HG03469 (cell line): ENCODE results near the gene FAM193B.
A peak's percentile ranks its signal among the peaks of the same experiment; 100 is the strongest.

Experiments used
- ATAC-seq: cut with Tn5 transposase; IDR thresholded peaks from one replicate; pipeline ENCODE4 v1.9.1; 2021; ENCODE audit warnings: mild to moderate bottlenecking, moderate library complexity, moderate number of reproducible peaks; ENCODE audit not compliant: unreplicated experiment

FAM193B gene

GRCh38 chr5:177501874-177502678, 52.3 kb downstream of the FAM193B start:
- ATAC-seq = no peak

DNA sequence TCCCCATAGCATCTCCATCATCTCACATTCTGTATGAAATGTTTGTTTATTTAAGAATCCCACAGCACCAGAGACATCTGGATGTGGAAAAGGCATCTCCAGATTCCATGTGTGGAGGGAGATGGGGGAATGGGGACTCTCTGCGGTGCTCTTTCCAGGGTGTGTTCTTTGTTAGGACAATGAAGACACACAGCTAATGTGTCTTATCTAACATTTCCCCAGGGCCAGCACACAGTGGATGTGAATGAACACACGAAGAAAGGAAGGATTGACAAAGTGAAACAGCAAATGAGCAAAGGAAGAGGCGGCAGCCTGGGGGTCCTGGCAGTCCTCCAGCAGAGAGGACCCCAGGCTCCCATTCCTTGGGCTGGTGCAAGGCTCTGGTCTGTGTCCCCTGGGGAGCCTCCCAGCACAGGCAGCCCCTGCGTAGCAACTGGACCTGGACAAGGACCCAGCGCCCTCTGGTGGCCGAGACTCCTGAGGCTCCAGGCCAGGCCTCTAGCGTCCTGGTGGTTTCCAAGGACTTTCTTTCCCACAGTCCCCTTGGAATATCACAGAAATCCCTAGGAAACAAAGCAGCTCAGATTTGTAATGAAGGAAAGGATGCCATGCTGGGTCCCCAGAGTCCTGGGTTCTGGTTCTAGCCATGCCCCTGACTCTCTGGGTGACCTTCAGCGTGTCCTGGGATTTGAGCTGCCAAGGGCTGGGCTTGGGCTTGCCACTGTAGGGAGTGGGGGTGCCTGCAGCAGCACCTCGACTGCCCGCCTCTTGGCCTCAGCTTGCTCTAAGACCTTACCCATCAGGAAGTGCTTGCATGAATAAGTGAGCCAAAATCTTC, 53.5 kb downstream of the FAM193B start:
- no peak for ATAC-seq

DNA sequence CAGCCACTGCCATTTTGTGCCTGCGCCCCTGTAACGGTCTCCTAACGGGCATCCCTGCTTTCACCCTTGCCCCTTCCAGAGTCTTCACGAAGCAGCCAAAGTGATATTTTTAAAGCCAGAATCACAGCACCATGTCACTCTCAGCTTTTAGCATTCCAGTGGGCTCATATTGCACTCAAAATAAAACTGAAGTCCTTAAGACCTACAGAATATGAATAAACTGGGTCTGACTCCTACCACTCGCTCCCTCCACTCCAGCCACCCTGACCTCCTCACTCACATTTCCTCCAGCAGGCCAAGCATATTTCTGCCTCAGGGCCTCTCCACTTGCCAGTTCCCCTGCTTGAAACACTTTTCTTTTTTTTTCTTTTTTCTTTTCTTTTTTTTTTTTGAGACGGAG, 54.5 kb downstream of the FAM193B start:
- no peak for ATAC-seq

GRCh38 chr5:177498013-177498787, 56.2 kb downstream of the FAM193B start:
- no peak for ATAC-seq

- ATAC-seq = peak; percentile 69
These were observed 56.9 kb downstream of the FAM193B start, which contains the start of gene PDLIM7 for GRCh38 chr5:177497292-177498012. PDLIM7 (minus strand) TSS chr5:177497604; CDS start chr5:177496512, 1,092 bp downstream.

GRCh38 chr5:177496727-177497291, 57.6 kb downstream of the FAM193B start:
- ATAC-seq = no peak

GRCh38 chr5:177496070-177496726, 58.2 kb downstream of the FAM193B start:
- no peak for ATAC-seq

DNA sequence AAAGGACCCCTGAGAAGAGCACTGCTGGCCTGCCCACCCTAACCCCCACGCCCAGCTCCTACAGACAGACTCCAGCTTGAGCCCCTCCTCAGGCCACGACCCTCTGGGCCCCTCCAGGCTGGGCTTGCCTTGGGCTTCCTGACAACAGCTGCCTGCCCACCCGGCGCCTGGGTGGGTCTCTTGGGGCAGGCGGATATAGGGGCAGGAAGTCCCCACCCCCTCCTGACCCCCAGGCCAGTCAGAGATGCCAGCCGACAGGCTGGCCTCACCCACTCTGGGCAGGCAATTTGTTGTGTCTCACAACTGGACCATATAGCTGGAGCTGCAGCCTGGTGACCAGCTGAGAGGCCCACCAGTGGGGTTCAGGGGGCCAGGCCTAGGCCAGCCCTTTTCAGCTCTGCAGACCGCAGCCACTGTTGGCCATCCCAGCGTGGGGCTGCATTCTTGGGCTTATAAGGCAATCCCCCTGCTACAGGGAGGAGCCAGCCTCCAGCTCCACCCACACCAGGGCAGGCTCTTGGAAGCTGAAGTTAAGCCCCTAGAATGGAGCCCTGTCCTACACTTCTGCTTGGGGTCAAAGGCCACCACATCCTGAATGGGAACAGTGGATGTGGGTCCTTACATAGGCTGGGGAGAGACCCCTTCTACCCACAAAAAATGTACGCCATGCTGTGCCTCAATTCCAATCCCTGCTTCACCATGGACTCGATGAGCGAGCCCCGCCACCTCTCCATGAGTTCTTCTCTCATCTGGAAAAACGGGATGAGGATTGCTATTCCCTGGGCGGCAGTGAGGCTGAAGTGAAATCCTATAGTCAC, 58.9 kb downstream of the FAM193B start:
- no peak for ATAC-seq

DNA sequence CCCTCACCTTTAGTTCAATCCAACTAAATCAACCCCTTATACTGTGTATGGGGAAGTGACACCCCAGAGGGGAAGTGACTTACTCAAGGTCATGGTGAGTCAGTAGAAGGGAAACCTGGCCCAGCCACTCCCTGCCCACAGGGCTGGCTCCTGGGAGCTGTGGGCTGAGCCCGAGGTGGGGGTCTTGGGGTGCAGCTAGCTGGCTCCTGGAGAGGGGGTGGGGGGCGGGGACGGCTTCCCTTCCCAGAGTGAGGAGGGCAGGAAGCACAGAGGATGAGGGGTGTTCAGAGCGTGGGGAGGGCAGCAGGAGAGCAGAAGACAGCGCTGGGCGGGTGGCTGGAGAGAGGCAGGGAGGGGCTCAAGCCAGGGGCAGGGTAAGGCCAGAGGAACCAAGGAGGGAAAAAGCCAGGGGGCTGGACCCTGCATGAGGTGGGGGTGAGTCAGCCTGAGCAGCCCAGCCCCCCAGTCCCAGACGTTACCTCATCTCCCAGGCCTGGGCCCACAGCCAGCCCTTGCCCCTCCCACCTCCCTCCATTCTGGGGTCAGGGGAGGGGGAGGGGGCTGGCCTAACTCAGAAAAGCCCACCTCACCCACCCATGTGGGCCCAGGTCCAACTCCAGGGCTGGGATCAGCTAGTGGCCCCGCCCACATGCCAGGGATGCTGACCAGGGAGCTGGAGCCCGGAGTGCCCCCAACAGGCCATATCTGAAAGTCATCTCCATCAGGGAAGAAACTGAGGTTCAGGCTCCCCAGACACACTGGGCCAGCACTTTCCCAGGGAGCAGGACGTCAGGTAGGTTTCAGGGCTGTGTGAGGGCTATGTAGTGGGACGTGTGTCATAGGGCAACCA, 59.8 kb downstream of the FAM193B start:
- ATAC-seq = no peak

DNA sequence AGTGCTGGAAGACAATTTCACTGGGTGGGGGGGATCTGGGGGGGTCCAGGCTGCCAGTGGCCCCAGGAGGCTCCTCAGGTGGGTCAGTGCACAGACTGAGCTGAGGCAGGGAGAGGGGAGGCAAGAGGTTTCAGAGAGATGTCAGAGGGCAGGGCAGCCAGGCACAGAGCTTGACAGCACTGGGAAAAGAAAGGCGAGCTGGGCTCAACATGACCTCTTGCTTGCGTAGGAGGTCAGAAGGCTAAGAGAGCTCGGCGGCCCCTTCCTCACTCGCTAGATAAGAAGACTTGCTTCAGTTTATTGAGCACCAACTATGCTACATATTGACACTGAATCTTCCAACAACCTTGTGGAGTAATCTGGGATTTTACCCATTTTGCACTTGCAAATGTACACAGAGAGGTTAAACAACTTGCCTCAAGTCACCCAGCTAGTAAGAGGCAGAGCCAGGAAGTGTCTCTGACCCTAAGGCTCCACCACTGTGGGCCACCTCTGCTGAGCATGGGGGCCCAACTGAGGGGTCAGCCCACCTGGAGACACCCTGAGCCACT, 60.5 kb downstream of the FAM193B start:
- no peak for ATAC-seq

DNA sequence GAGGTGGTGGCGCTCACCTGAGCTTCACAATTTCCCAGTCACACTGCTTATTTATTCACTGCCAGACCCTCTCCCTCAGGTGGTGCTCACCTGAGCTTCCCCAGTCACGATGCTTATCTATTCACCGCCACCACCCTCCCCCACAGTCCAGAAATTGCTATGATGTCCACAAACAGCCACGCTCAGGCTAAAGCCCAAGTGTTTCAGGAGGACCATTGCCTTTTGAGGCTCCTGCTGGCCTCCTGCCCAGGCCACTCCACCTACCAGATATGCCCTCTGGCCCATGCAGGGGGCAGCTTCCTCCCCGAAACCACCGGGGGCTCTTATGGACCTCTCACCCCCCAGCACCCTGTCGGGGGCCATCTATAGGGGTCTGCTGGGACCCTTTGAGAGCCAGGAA, 61.5 kb downstream of the FAM193B start:
- no peak for ATAC-seq

DNA sequence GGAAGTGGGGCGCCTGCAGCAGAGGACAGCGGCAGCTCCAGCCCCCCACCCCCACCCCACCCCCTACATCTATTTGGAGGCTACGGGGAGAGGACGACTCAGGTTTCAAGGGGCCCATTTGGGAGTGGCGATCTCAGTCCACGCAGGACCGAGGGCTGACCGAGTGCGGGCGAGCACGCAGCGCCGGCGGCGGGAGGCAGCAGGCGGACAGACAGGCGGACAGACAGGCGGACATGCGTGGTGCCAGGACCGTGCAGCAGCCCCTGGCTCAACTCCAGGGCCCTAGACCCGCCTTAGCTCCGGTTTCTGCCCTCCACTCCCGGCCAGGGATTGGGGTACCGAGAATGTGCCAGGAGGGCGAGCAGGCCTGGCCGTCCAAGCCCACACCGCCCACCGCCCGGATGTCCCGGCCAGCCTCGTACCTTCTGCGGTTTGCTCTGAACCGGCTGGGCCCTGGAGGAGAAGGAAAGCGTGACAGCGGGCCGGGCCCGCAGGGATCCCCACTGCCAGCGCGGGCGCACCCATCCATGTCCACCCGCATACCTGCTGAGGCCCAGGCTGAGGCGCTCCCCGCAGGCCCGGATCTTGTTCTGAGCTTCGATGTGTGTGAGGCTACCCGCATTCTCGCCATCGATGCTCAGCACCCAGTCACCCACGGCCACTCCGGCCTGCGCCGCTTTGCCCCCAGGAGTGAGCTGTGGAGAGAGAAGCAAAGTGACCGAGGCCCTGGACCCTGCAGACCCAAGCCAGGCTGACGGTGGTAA, 62.2 kb downstream of the FAM193B start:
- no peak for ATAC-seq

DNA sequence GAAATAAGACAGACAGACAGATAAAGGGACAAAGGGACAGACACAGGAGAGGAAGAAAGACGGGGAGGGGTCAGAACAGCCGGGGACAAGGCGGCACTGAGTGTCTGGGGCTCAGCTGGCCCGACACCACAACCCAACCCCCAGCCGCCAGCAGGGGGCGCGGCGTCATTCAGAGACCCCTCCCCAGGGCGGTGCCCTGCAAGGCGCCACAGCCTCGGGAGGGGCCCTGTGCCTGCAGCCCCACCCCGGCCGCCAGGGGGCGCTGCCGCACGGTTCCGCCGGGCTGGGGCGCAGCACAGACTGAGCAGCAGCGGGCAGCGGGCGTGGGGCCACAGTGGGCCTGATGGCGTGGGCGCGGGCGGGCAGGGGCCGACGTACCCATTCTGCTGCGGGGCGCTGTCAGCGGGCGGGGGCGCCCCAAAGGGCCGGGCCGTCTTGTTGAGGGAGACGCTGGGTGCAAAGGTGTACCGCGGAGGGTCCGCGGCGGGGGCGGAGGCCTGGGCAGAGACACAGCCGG, 62.9 kb downstream of the FAM193B start:
- no peak for ATAC-seq

DNA sequence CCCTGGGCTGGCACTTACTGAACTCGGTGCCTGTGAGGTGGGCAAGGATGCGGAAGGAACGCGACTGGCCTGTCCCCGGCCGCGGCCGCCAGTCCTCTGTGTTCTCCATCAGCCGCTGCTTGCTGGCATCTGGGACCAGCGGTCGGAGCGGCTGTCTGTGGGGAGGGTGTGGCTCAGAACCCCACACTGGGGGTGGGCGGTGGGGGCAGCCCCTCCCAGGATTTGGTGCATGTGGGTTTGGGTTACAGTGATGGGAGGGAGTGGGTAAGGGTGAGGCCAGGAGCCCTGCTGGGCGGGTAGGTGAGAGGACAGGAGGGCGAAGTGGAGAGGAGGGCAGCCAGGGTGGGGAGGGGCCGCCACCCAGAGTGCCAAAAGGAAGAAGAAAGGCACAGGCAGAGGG, 63.4 kb downstream of the FAM193B start:
- ATAC-seq = no peak

- no peak for ATAC-seq
These were observed 63.9 kb downstream of the FAM193B start for GRCh38 chr5:177490311-177490991.

- ATAC-seq = no peak
These were observed 65.1 kb downstream of the FAM193B start for GRCh38 chr5:177489119-177489716.
